ENCODE measurements around the gene CLP1. TPM values are rescaled to one million over a fixed set of nuclear protein-coding genes. Genes with fewer than 3 reads are reported as not detected.
A peak's percentile ranks its signal among the peaks of the same experiment; 100 is the strongest.

CLP1 gene
- polyA plus RNA-seq, 1 of the 3 experiments (the other 2 are of a cell fraction), result 18.1 TPM

GRCh38 chr11:57646799-57647303, 10.7 kb upstream of the CLP1 start:
- Histone ChIP-seq H3K4me1 (ENCODE audit: control insufficient read depth in 1 of 2, insufficient read depth in 2 of 2, low read depth in 1 of 2, low read length in 1 of 2) (peaks cover 16 to 35% of the 10 kb centered on the region in 2 experiments; a peak in 3 of 4 replicates), H4K20me1 (ENCODE audit: insufficient read depth) (peaks cover 33% of the 10 kb centered on the region), H3K79me2 (ENCODE audit: insufficient read depth) (peaks cover 16% of the 10 kb centered on the region; the same call in 1 of the 2 replicates), H3F3A (replicated peaks; ENCODE audit: insufficient read depth) (peaks cover 21% of the 10 kb centered on the region), H3K9ac (no peak overlapping the region), H3K27ac (ENCODE audit: low read depth in 2 of 2, low read length in 1 of 2) (no peak overlapping the region), H3K9me3 (no peaks in the 10 kb centered on the region), H3K27me3 (ENCODE audit: insufficient read depth) (no peaks in the 10 kb centered on the region), H3K4me3 (ENCODE audit: low read depth in 2 of 2, low read length in 1 of 2) (no peak overlapping the region; a peak in 1 of 4 replicates), H3K9me2 (no peaks in the 10 kb centered on the region), H2AFZ (ENCODE audit: low read depth) (no peak overlapping the region), H3K36me3 (replicated peaks in 1 of 2; ENCODE audit: control insufficient read depth in 1 of 2, insufficient read depth in 2 of 2, low read length in 1 of 2) (peaks cover 0 to 4% of the 10 kb centered on the region in 2 experiments), H3K4me2 (no peak overlapping the region)
- DNase-seq, result no peak
- ChIA-PET CTCF (interaction anchor here (0.9 to 17.7 kb wide), 4 partner anchors 33 to 301 kb away, joined by 3 to 326 read pairs (median 19); partner anchors contain the start of gene UBE2L6), POLR2A (interaction anchor here (0.8 to 1.8 kb wide), 2 partner anchors 9 to 154 kb away, joined by 3 to 4 read pairs; no protein-coding TSS in a partner anchor)
- 39% methylated on average over 17 of the region's 23 CpGs for WGBS (ENCODE audit: low lambda C conversion rate)
- no peak for TF ChIP-seq GATA2 (CRISPR knock-in tag; IDR thresholded peaks at IDR 0.05)
- no peak for TF ChIP-seq SMC3 (IDR thresholded peaks at IDR 0.05; ENCODE audit: low read depth, low read length)
- 0 out of 2 replicates have a peak, but pooled peaks have one; percentile 2 for TF ChIP-seq PBX3 (IDR thresholded peaks at IDR 0.05)
- TF ChIP-seq GABPA (IDR thresholded peaks at IDR 0.05; ENCODE audit: low read depth), result no peak
- peak; percentile 5; the same call in 1 of the 2 replicates for TF ChIP-seq JUND (IDR thresholded peaks at IDR 0.05)
- TF ChIP-seq TCF12 (IDR thresholded peaks at IDR 0.05), result no peak

GRCh38 chr11:57647372-57647771, 10.2 kb upstream of the CLP1 start:
- DNase-seq, result peak; percentile 46
- no peak for TF ChIP-seq IRF3 (IDR thresholded peaks at IDR 0.05; ENCODE audit: low read depth, low read length)
- TF ChIP-seq USF1 (IDR thresholded peaks at IDR 0.05; ENCODE audit: borderline replicate concordance, low read depth), result no peak
- TF ChIP-seq NRF1 (IDR thresholded peaks at IDR 0.05; ENCODE audit: low read depth, low read length), result no peak
- no peak for TF ChIP-seq RCOR1 (IDR thresholded peaks at IDR 0.05; ENCODE audit: low read length)
- no peak for TF ChIP-seq CHD2 (IDR thresholded peaks at IDR 0.05; ENCODE audit: low read length, partially characterized antibody)
- CTCF ChIA-PET, result interaction anchor here (0.6 to 17.7 kb wide), 6 partner anchors 76 to 302 kb away, joined by 3 to 326 read pairs (median 6); partner anchors contain the start of gene UBE2L6
- H3K4me3 ChIP-seq (ENCODE audit: low read depth in 2 of 2, low read length in 1 of 2), result no peak overlapping the region; a peak in 1 of 4 replicates
- H3K4me1 ChIP-seq (ENCODE audit: control insufficient read depth in 1 of 2, insufficient read depth in 2 of 2, low read depth in 1 of 2, low read length in 1 of 2), result peaks cover 16 to 35% of the 10 kb centered on the region in 2 experiments; a peak in 3 of 4 replicates
- no peak overlapping the region for H3K27ac ChIP-seq (ENCODE audit: low read depth in 2 of 2, low read length in 1 of 2)
- peaks cover 11% of the 10 kb centered on the region; the same call in 1 of the 2 replicates for H3K79me2 ChIP-seq (ENCODE audit: insufficient read depth)
- no peak overlapping the region for H3K9ac ChIP-seq
- no peak overlapping the region for H2AFZ ChIP-seq (ENCODE audit: low read depth)
- peaks cover 0 to 4% of the 10 kb centered on the region in 2 experiments for H3K36me3 ChIP-seq (replicated peaks in 1 of 2; ENCODE audit: control insufficient read depth in 1 of 2, insufficient read depth in 2 of 2, low read length in 1 of 2)
- H4K20me1 ChIP-seq (ENCODE audit: insufficient read depth), result peaks cover 30% of the 10 kb centered on the region
- no peaks in the 10 kb centered on the region for H3K9me3 ChIP-seq
- peaks cover 20% of the 10 kb centered on the region for H3F3A ChIP-seq (replicated peaks; ENCODE audit: insufficient read depth)
- no peak overlapping the region for H3K4me2 ChIP-seq
- no peaks in the 10 kb centered on the region for H3K9me2 ChIP-seq
- POLR2A ChIA-PET, result interaction anchor here (0.6 to 1.8 kb wide), 2 partner anchors 154 to 1714 kb away, joined by 3 to 4 read pairs; no protein-coding TSS in a partner anchor
- 67% methylated on average over 3 of the region's 10 CpGs for WGBS (ENCODE audit: low lambda C conversion rate)
- no peaks in the 10 kb centered on the region for H3K27me3 ChIP-seq (ENCODE audit: insufficient read depth)
